HL-60/S4 (cell line): ENCODE results near the gene APLF.

Source experiments
- in situ Hi-C: fragments of 300-500 bp; cut with MboI; formaldehyde crosslinking; loops from 2 replicates; pipeline ENCODE4 v1.14.3; 2022; ENCODE audit warnings: low sequenced_read_pairs

APLF gene

DNA sequence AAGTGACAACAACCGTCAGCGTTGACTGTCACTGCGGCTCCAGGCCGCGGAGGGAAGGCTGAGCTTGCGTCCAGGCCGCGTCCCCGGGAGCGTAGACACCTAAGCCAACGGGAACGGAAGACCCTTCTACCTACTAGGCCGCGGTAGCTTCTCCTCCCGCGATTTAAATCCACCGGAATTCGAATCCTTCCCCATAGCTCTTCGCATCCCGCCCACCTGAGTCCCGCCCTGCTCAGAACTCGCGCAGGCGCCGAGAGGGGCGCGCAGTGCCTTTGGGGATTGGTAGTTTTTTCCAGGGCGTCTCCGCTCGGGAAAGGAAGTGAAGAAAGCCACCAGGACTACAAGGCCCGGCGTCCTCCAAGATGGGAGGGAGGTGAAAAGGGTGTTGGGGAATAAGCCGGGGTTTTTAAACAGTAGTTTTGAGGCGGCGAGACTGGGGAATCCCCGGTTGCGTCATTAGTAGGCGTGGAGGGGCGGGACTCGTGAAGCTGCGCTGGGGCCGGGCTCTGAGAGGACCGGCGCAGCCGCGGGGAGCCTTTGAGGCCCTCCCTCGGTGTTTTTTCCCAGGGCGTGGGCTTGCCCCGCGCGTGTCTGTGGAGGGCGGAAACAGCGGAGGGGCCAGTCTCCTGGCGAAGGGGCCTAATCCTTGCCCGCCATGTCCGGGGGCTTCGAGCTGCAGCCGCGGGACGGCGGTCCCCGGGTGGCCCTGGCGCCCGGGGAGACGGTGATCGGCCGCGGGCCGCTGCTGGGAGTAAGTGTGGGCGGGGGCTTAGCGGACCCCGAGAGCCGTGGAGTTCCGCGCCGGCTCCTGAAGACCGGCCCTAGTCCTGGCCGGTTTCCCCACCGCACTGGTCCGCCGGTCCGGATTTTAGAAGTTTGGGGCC, at the start of gene APLF, which contains the start of gene FBXO48:
TSS of gene APLF (plus strand) at position 509 of the 884 bp plus-strand sequence. CDS start at position 656, 147 bp downstream.
TSS of gene FBXO48 (minus strand) at position 218 of the 884 bp plus-strand sequence. CDS start 2,149 bp downstream, outside the sequence.
- in situ Hi-C loops, result no loop called here

GRCh38 chr2:68417926-68418325, 49.5 kb upstream of the APLF start:
- in situ Hi-C loops, result no loop called here

DNA sequence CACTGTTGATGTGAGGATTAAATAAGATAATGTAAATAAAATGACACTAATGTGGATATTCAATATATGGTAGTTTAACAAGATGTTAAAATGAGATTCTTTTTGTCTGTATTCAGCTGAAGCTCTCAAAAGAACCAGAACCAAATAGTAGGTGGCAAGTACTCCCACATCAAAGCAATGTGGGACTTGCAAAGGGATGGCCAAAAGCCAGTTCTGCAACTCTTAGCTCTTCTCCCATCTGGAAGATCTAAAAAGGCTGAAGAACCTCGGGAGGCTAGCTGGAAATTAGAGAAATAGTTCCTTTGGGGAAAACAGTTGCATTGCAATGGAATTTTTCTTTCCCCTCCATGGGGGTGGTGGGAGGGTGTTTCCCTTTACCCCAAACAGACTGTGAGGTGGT, 49.0 kb upstream of the APLF start:
- in situ Hi-C loops, result no loop called here

DNA sequence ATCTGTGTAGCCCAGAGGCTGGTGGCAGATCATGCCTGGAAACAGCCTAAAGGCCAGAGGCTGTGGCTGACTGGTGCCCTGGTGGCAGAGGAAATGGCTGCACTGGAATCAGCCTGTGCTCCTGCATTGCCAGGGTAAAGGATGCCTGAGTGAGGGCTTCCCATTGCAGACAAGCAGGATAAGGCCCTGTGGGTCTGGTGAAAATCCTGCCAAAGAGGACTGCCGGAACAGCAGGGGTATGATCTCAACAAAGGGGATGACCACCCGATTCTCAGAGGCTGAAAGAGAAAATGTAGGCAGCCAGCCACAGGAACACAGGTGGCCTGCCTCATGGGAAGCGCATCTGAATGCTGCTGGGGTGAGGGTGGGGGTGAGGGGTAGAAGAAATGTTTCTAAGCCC, 48.5 kb upstream of the APLF start:
- in situ Hi-C loops, result no loop called here

DNA sequence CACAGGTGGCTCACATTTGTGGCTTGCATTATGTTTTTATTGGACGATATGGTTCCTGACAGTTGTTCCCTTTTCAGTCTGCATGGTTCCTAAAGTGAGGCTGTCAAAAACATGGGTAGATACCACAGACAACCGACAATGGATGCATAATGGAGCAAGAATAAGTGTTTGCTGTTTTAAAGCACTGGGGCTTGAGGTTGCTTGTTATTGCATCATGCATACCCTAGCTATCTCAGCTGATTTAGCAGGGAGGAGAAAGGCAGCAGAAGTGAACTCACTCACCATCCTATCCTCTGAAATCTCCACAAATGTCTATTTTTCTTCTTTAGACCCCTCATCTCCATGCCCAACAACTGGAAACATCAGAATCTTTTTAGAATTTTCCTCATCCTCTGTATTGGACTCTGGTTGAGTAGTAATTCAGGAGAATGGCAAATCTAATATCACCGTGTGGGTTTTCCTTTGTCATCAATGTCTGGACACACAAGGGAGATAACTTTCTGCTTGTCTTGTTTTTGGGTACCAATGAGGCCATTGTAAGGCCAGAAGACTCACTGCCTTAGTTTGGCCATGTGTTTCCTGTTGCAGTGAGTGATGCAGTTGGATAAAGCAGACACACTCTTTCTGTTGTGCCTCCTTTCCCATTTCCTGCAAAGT, 47.0 kb upstream of the APLF start:
- in situ Hi-C loops, result no loop called here

- in situ Hi-C loops, result no loop called here
Measured at GRCh38 chr2:68423966-68424650, 43.3 kb upstream of the APLF start.

GRCh38 chr2:68425503-68425902, 41.9 kb upstream of the APLF start:
- in situ Hi-C loops, result loop anchor here (5.0 to 25.0 kb wide), 2 partner anchors 58 to 138 kb away; partner anchors contain the start of gene PLEK

DNA sequence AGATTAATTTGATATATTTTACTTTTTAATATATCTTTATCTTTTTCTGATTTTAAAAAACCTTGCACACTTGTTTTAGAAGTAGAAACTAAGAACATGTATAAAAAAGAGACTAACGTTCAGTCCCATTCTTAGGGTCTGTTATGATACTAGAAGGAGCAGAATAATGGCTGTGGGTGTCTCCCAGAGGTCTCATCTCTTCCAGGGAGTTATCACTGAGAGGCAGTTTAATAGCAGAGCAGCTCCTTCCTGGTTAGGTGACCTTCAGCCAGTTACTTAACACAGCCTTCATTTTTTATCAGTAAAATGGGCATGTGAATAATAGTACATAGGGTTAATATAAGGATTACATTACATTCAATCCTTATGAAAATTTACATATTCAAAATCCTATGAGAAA, 40.9 kb upstream of the APLF start:
- in situ Hi-C loops, result loop anchor here (5.0 to 25.0 kb wide), 2 partner anchors 59 to 139 kb away; partner anchors contain the start of gene PLEK

GRCh38 chr2:68426848-68427579, 40.4 kb upstream of the APLF start:
- in situ Hi-C loops, result loop anchor here (5.0 to 25.0 kb wide), 2 partner anchors 60 to 140 kb away; partner anchors contain the start of gene PLEK

GRCh38 chr2:68428126-68428525, 39.3 kb upstream of the APLF start:
- in situ Hi-C loops, result loop anchor here (5.0 to 25.0 kb wide), 2 partner anchors 61 to 141 kb away; partner anchors contain the start of gene PLEK

DNA sequence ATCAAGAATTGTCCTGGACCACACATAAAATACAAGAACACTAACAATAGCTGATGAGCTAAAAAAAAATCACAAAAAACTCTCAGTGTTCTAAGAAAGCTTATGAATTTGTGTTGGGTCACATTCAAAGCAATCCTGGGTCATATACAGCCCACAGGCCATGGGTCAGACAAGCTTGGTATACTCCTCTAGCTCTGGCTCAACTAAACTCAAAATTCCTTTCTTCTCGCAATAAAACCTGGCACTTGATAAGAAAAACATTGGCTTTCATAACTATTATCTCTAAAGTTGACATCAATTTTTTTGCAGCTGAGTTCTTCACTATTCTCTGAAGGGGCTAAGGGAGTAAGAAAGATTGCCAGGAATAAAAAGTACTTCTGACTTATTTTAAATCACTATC, 38.6 kb upstream of the APLF start:
- in situ Hi-C loops, result loop anchor here (5.0 to 25.0 kb wide), 2 partner anchors 61 to 141 kb away; partner anchors contain the start of gene PLEK

DNA sequence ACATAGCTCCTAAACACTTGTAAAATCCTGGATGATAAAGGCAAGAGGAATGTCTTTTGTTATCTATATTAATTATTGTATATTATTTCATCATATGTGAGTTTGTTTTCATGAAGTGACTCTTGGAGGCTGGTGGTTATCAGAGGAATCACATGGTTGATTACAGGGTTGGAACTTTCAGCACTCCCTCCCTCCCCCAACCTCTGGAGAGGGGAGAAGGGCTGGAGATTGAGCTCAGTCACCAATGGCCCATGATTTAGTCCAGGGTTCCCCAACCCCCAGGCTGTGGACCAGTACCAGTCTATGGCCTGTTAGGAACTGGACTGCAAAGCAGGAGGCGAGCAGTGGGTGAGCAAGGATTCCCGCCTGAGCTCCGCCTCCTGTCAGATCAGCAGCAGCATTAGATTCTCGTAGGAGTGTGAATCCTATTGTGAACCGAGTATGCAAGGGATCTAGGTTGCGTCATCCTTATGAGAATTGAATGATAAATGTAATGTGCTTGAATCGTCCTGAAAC, 38.0 kb upstream of the APLF start:
- in situ Hi-C loops, result loop anchor here (5.0 to 25.0 kb wide), 2 partner anchors 62 to 142 kb away; partner anchors contain the start of gene PLEK

DNA sequence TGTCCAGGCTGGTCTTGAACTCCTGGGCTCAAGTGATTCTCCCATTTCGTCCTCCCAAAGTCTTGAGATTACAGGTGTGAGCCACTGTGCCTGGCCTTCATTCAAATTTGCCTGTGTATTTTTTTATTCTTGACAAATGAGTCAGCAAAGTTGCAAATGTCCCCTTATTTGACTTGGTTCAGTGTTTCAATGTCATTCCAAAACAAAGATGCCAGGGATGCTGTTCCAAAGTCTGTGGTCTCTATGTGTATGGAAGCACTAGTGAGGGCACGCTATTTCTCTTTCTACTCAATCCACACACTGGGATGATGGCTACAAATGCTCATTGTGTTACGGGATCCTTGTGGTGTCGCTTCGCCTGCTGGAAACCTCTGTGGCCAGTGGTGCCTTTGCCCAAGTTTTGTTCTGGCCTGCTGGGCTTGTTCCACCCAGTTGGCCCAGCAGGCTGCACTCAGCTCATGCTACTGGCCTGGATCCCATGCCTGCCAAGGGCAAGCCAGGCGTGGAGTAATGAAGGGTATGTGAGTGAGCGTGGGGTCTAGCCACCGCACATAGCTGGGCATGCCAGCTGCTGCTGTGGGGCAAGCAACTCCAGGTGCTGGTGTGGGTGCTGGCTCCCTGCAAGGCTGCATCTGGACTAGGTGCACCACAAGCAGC, 35.9 kb upstream of the APLF start:
- in situ Hi-C loops, result loop anchor here (25.0 kb wide), 1 partner anchor 144 kb away; no protein-coding TSS in a partner anchor

DNA sequence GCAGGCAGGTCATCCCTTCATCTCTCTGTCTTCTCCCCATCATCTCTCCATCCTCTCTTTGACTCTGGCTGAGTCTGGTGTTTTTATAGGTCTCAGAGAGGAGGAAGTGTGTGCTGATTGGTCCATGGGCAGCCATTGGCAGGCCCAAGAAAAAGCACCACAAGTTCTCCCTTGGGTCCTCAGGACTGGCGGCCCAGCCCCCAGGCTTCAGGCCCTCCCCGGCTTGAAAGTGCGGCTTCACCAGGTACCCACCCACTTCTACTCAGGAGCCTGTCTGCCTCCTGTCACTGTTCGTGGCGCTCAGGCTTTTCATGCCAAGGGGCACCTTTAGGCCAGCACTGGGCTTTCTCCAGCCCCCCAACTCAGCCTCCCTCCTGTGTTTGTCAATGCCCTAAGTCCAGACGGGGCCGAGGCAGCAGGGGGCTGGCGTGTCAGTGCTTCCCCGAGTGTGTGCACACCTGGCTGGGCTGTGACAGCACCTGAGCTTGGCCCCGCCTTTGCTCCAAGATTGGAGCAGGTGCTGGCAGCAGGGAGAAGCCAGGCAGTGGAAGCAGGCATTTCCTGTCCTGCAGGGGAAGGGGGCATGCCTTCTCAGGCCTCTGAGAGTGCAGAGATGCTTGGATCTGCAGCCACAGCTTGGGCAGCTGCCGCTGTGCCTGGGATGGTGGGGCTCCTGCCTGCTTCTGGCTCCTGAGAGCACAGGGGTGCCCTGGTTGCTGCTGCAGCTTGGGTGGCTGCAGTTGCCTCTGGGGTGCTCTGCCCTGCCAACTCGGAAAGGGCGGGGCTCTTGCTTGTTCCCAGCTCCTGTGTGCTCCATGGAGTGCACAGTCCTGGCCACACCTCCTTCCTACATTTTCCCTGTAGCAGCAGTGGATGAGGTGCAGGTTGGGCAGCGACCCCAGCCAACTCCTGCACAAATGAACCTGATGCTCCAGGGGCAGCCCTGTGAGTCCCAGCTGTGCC, 34.4 kb upstream of the APLF start:
- in situ Hi-C loops, result loop anchor here (25.0 kb wide), 1 partner anchor 146 kb away; no protein-coding TSS in a partner anchor

DNA sequence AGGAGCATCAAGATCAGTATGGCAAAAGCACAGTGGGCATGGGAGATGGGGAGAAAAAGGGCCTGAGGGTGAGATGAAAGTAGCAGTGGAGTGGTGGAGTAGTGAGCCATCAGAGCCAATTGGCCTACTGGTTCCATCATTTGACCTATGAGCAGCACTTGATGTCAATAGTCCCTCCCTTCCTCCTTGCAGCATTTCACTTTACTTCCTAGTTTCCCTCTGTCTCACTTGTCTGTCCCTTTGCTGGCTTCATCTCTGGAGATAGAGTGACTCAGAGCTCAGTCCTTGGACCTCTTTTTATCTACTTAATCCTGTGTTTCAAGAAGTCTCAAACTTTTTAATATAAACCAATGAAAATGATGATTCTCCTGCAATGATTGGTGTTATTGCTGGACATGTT, 32.4 kb upstream of the APLF start:
- in situ Hi-C loops, result loop anchor here (25.0 kb wide), 1 partner anchor 148 kb away; no protein-coding TSS in a partner anchor

DNA sequence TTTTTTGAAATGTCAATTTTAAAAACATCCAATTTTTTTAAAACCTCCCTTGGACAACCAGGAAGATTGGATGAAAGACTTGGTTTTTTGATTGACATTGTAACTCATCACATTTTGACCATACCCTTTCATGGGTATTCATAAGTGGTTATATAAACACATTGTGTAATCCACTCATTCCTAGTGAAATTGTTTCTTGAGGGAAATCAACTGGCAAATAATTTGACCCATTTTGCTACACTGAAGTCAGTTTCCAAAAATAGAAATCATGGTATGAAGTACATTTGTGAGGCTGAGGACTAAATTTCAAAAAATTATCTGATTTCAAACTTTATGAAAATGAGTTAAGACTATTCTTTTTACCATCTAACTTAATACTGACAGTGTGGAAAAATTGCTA, 31.8 kb upstream of the APLF start:
- in situ Hi-C loops, result loop anchor here (25.0 kb wide), 1 partner anchor 148 kb away; no protein-coding TSS in a partner anchor

DNA sequence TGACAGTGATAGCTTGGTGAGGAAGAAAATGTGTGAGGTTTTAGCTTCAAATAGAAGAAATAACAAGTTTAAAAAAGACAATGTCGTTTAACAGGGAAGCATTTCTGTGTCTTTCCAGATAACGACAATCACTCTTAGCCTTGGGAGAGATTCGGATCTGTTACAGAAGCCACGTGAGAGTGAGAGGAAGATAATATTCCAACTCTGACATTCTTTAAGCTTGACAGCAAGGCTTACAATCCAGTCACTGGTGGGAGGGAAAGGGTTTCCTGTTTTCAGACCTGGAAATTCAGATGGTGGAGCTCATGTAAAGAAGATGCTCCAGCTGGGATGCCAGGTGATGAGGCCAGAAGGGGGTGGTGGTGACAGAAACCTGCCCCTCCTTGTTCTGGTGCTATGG, 31.1 kb upstream of the APLF start:
- in situ Hi-C loops, result loop anchor here (25.0 kb wide), 1 partner anchor 149 kb away; no protein-coding TSS in a partner anchor
